CD4-positive, alpha-beta T cell treated with Interleukin-10 for 1 hour (primary cell): Measurements from ENCODE around the gene ZNF768.
"Not testable (repeated sequence)": the region's sequence is repeated elsewhere in the genome, so short reads cannot be mapped to it uniquely, and the experiment has no call there.

ENCODE experiments used
- DNase-seq: peaks from one replicate; pipeline ENCODE4 v3.0.0-alpha.2; 2020

Gene ZNF768

DNA sequence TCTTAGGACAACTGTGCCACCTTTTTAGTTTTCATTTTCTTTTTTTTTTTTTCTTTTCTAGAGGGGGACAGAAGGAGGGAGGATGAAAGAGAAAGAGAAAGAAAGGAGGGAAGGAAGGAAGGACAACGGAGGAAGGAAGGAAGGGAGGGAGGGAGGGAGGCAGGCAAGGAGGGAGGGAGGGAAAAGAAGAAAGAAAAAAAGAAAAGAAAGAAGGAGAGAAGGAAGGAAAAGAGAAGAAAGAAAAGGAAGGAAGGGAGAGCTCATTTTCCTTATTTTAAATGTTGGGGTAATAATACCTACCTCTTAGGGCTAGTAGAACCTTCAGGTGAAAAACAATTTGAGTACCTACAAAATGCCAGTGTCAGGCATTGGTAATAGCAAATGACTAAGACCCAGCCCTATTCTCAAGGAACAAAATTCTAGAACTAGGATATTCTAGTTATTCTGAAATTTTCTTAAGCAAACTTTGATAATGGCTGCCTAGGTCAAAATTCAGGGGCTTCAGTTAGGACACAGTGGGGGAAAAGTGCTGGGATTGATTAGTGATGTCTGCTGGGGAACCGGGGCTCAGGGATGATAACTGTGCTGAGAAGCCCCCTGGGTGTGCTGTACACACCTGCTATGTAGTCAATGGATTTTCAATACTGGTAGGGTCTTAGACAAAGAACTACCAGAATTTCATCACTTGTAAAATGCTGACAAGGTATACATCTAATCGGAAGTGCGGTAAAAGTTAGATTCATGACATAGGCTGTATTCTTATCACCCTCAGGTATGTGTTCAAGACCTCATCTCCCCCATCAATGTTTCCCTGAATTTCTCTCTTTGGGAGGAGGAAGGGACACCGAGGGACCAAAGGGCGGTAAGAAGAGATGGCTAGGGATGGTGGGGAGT lies 22.7 kb downstream of the ZNF768 start:
- no peak for DNase-seq

- DNase-seq, result no peak
Measured at GRCh38 chr16:30499284-30499683, 27.1 kb downstream of the ZNF768 start.

GRCh38 chr16:30494709-30495108 lies 31.7 kb downstream of the ZNF768 start:
- no peak for DNase-seq

DNA sequence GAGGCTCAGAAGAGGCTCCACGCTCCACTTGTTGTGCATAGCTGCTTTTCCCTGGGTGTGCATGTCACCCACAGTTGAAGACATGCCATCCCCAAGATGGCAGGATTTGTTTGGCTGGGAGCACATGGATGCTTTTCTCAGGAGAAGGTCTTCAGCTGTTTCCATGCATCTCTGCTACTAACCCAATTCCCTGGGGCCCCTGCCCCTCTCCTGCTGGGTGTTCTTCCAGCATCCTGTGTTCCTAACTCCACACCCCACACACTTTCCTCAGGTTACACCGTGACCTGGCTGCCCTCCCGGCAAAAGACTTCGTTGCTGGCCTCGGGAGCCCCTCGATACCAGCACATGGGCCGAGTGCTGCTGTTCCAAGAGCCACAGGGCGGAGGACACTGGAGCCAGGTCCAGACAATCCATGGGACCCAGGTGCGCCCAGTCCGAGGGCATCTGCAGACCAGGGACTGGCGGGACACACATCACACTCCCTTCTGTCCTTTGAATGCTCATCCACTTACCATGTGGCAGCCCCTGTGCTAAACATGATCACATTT lies 32.4 kb downstream of the ZNF768 start:
- no peak for DNase-seq

DNA sequence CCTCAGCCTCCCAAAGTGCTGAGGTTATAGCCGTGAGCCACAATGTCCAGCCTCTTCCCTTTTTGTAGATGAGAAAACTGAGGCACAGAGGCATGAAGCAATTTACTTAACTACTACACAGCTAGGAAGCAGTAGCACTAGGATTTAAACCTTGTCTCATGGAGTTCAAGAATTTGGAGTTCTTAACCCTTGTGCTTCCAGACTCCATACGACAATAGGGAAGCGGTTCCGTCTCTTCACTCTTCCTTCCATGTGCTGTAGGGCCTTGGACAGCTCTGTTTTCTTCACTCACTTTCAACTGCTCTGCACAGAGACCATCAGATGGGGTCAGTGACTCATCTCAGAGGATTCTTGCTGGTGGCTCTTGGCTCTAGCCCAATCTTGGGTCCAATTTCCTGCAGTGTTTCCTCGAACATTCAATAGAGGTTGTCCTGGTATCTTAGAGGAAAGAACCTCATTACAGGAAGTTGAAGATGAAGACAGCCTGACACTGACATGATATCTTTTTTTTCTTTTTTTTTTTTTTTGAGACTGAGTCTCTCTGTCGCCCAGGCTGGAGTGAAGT lies 34.5 kb downstream of the ZNF768 start:
- no peak for DNase-seq

DNA sequence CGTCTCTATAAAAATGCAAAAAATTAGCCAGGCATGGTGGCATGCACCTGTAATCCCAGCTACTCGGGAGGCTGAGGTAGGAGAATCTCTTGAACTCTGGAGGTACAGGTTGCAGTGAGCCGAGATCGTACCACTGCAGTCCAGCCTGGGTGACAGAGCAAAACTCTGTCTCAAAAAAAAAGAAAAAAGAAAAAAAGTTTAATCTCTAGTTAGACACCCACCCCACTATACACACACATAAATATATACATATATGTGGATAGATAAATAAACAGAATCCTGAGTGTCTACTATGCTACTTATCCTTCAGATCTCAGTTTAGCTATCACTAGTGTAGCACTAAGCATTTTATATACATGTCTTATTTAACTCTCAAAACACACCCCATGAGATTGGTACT lies 35.1 kb downstream of the ZNF768 start:
- no peak for DNase-seq

- no peak for DNase-seq
Measured at GRCh38 chr16:30490210-30490609, 36.2 kb downstream of the ZNF768 start.

DNA sequence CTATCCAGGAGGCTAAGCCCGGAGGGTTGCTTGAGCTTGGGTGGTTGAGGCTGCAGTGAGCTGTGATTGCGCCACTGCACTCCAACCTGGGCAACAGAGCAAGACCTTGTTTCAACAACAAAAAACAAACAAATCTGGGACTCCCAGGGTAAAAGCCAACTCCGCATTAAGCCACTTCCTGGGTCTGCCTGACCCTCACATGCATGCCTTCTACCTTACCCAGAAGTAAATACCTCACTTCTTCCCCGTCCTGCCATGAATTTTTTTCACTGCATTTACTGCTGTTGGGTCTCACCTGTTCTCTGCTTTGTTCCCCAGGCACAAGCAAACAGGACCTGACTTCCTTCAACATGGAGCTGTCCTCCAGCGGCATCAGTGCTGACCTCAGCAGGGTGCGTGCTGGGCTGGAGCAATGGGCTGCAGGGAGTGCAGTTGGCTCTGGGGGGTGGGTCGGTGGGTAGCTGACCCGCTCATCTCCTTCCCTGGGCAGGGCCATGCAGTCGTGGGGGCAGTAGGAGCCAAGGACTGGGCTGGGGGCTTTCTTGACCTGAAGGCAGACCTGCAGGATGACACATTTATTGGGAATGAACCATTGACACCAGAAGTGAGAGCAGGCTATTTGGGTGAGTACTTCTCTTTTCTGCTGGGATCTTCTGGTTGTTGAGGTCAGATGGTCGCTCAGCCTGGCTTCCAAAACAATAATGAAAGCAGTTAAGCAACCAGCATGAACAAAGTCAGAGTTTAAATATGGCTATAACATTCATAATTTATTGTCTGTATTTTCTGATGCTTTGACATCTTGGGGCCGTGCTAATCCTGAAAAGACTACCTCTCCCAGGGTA lies 37.4 kb downstream of the ZNF768 start:
- no peak for DNase-seq

- DNase-seq, result no peak
Measured at GRCh38 chr16:30485818-30486436, 40.4 kb downstream of the ZNF768 start.

GRCh38 chr16:30484887-30485286 lies 41.5 kb downstream of the ZNF768 start:
- DNase-seq, result no peak

- peak; percentile 34 for DNase-seq
Measured at GRCh38 chr16:30482366-30482765, 44.0 kb downstream of the ZNF768 start.

GRCh38 chr16:30481381-30481780 lies 45.0 kb downstream of the ZNF768 start:
- DNase-seq, result no peak

GRCh38 chr16:30478766-30479478 lies 47.4 kb downstream of the ZNF768 start:
- no peak for DNase-seq

DNA sequence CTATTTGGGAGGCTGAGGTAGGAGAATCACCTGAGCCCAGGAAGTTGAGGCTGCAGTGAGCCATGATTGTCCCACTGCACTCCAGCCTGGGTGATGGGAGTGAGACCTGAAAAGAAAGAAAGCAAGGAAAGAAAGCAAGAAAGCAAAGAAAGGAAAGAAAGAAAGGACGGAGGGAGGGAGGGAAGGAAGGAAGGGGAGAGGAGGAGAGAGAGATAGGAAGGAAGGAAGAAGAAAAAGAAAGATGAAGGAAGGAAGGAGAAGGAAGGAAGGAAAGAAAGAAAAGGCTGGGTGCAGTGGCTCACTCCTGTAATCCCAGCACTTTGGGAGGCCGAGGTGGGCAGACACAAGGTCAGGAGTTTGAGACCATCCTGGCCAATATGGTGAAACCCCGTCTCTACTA lies 48.6 kb downstream of the ZNF768 start:
- DNase-seq, result not testable (repeated sequence)

- DNase-seq, result no peak
Measured at GRCh38 chr16:30476991-30477390, 49.4 kb downstream of the ZNF768 start.

DNA sequence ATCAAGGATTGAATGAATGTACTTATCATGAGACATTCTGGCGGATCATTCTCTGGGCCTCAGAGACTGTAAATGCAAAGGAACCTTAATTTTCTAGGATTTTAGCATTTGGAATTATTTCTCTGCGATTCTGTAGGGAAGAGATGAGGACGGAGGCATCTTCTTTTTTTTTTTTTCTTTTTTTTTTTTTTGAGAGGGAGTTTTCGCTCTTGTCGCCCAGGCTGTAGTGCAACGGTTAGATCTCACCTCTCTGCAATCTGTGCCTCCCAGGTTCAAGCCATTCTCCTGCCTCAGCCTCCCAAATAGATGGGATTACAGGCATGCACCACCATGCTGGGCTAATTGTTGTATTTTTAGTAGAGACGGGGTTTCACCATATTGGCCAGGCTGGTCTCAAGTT lies 51.7 kb downstream of the ZNF768 start:
- no peak for DNase-seq

DNA sequence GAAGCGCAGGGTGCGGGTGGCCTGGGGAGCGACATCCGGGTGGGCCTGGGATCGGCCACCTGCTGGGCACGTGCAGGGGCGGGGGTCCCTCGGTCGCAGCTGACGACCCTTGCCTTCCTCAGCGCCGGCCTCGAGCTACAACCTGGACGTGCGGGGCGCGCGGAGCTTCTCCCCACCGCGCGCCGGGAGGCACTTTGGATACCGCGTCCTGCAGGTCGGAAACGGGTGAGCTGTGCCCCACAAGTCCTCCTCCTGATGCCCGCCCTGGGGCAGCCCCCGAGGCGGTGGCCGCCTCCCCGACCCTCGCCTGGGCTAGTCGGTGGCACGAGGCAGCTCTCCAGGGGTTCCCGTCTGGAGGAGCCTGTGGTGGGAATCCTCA lies 52.3 kb downstream of the ZNF768 start:
- no peak for DNase-seq
